HCT116 (cell line): Measurements from ENCODE around the gene DFFA. TPM values are rescaled to one million over a fixed set of nuclear protein-coding genes. Genes with fewer than 3 reads are reported as not detected.

ENCODE experiments used
- ATAC-seq: fragments of 200-7000 bp; cut with Tn5 transposase; 2 replicates; pipeline ENCODE4 v1.9.1; 2020; ENCODE audit warnings: mild to moderate bottlenecking, moderate library complexity
- BruUV-seq: library from RNA; stranded (reverse); fragments of 400-500 nt; replicated peaks from 2 replicates; lab custom pipeline; 2021; lab: Mats Ljungman, UMichigan
- CTCF ChIA-PET: fragments of 300-600 bp; sonication (Branson Sonifier 250); formaldehyde crosslinking; loops from one replicate; lab custom pipeline; 2021; ENCODE audit warnings: antibody characterized with exemption; lab: Charles Lee
- POLR2A ChIA-PET: fragments of 300-600, 350-600 bp; sonication (Branson Sonifier 250); formaldehyde crosslinking; loops from one replicate; lab custom pipeline; 2021; ENCODE audit warnings: antibody characterized with exemption; lab: Charles Lee
- RAD21 ChIA-PET, 2 experiments: fragments of 300-600 bp; sonication (Branson Sonifier 250); formaldehyde crosslinking; loops; one replicate each; lab custom pipeline; 2023; ENCODE audit warnings: low total read pairs in 2 of 2; ENCODE audit not compliant: uncharacterized antibody in 2 of 2, unreplicated experiment in 2 of 2, low non-redundant PET in 1 of 2; lab: Charles Lee
- DNase-seq: peaks from one replicate; pipeline ENCODE4 v3.0.0-alpha.2; 2010; ENCODE audit warnings: low read depth, low spot score
- H2AFZ ChIP-seq: fragments of 200-600 bp; shearing (Covaris generic), sonication (generic); 2 replicates; pipeline ENCODE4 v1.6.1; 2017; ENCODE audit warnings: low read depth, mixed run types, mixed read lengths, antibody characterized with exemption, low read length; ENCODE audit not compliant: poor library complexity, severe bottlenecking
- H3K27ac ChIP-seq: 2 replicates; pipeline ENCODE4 v1.5.1; 2012; ENCODE audit warnings: low read depth, low read length
- H3K27me3 ChIP-seq: fragments of 200-600 bp; sonication (generic); 2 replicates; pipeline ENCODE4 v1.6.1; 2016; ENCODE audit warnings: mixed run types, low read length, mixed read lengths; ENCODE audit not compliant: insufficient read depth
- H3K36me3 ChIP-seq, 2 experiments: fragments of 200-500 bp in 1 of 2; fragments of 200-600 bp in 1 of 2; sonication (Bioruptor generic) in 1 of 2; sonication (generic) in 1 of 2; 2 replicates each; pipeline versions ENCODE4 v1.5.1 to v1.6.1; 2014 to 2016; ENCODE audit warnings: low read length in 2 of 2, inconsistent platforms in 1 of 2, mixed read lengths in 1 of 2, mixed run types in 1 of 2; ENCODE audit not compliant: insufficient read depth in 2 of 2, control insufficient read depth in 1 of 2
- H3K4me1 ChIP-seq, 2 experiments: fragments of 200-600 bp in 1 of 2; sonication (generic) in 1 of 2; 2 replicates each; pipeline versions ENCODE4 v1.5.1 to v1.6.1; 2012 to 2017; ENCODE audit warnings: low read length in 2 of 2, inconsistent platforms in 1 of 2, mild to moderate bottlenecking in 1 of 2, mixed read lengths in 1 of 2, mixed run types in 1 of 2, moderate library complexity in 1 of 2; ENCODE audit not compliant: insufficient read depth in 2 of 2, control insufficient read depth in 1 of 2
- H3K4me2 ChIP-seq: fragments of 200-600 bp; sonication (generic); 2 replicates; pipeline ENCODE4 v1.6.1; 2017; ENCODE audit warnings: mixed run types, low read length, mixed read lengths
- H3K4me3 ChIP-seq, 2 experiments: fragments of 200-600 bp in 1 of 2; sonication (generic) in 1 of 2; replicated peaks in 1 of 2; 2 replicates each; pipeline ENCODE4 v1.5.1; 2011 to 2016; ENCODE audit warnings: low read length in 2 of 2, control low read depth in 1 of 2, low read depth in 1 of 2, mild to moderate bottlenecking in 1 of 2, mixed read lengths in 1 of 2, mixed run types in 1 of 2
- H3K79me2 ChIP-seq: fragments of 200-600 bp; sonication (generic); 2 replicates; pipeline ENCODE4 v1.6.1; 2017; ENCODE audit warnings: mild to moderate bottlenecking, mixed run types, low read length, moderate library complexity, mixed read lengths; ENCODE audit not compliant: insufficient read depth
- H3K9ac ChIP-seq: fragments of 200-600 bp; sonication (generic); 2 replicates; pipeline ENCODE4 v1.6.1; 2016; ENCODE audit warnings: low read length, mixed read lengths
- H3K9me2 ChIP-seq: fragments of 200-600 bp; sonication (generic), shearing (Covaris generic); 2 replicates; pipeline ENCODE4 v1.6.1; 2017; ENCODE audit warnings: mixed run types, mild to moderate bottlenecking, moderate library complexity; ENCODE audit not compliant: insufficient read depth
- H3K9me3 ChIP-seq, 2 experiments: fragments of 200-500 bp in 1 of 2; fragments of 200-600 bp in 1 of 2; sonication (Bioruptor generic) in 1 of 2; sonication (generic) in 1 of 2; 2 replicates each; pipeline ENCODE4 v1.6.1; 2014 to 2017; ENCODE audit warnings: low read length in 2 of 2, mixed read lengths in 2 of 2, inconsistent platforms in 1 of 2, low read depth in 1 of 2, mild to moderate bottlenecking in 1 of 2, mixed run types in 1 of 2, moderate library complexity in 1 of 2; ENCODE audit not compliant: control insufficient read depth in 1 of 2, insufficient read depth in 1 of 2
- H4K20me1 ChIP-seq: fragments of 200-600 bp; sonication (generic), shearing (Covaris generic); 2 replicates; pipeline ENCODE4 v1.6.1; 2017; ENCODE audit warnings: mixed run types, mild to moderate bottlenecking, moderate library complexity; ENCODE audit not compliant: insufficient read depth
- ATF3 ChIP-seq: IDR thresholded peaks from 2 replicates; pipeline ENCODE4 v1.6.1; 2012
- CBX3 ChIP-seq: IDR thresholded peaks from 2 replicates; pipeline ENCODE4 v1.6.1; 2012; ENCODE audit warnings: low read depth
- CEBPB ChIP-seq: IDR thresholded peaks from 2 replicates; pipeline ENCODE4 v1.6.1; 2012; ENCODE audit warnings: low read depth
- EGR1 ChIP-seq: IDR thresholded peaks from 2 replicates; pipeline ENCODE4 v1.6.1; 2012; ENCODE audit warnings: low read depth
- EZH2phosphoT487 ChIP-seq: fragments of 200-600 bp; IDR thresholded peaks from 2 replicates; pipeline ENCODE4 v1.6.1; 2018; ENCODE audit warnings: antibody characterized with exemption, borderline replicate concordance
- FOSL1 ChIP-seq: IDR thresholded peaks from 2 replicates; pipeline ENCODE4 v1.6.1; 2012; ENCODE audit warnings: low read depth
- MAX ChIP-seq: IDR thresholded peaks from 2 replicates; pipeline ENCODE4 v1.6.1; 2012
- POLR2A ChIP-seq: IDR thresholded peaks from 2 replicates; pipeline ENCODE4 v1.7.0; 2011; ENCODE audit warnings: borderline replicate concordance; ENCODE audit not compliant: insufficient read depth, insufficient read length; ENCODE audit errors: extremely low read depth
- RAD21 ChIP-seq: IDR thresholded peaks from 2 replicates; pipeline ENCODE4 v1.6.1; 2012; ENCODE audit warnings: low read depth, mild to moderate bottlenecking
- REST ChIP-seq: IDR thresholded peaks from 2 replicates; pipeline ENCODE4 v1.6.1; 2012; ENCODE audit warnings: low read depth
- SIN3A ChIP-seq: IDR thresholded peaks from 2 replicates; pipeline ENCODE4 v1.6.1; 2012; ENCODE audit warnings: low read depth
- SP1 ChIP-seq: IDR thresholded peaks from 2 replicates; pipeline ENCODE4 v1.6.1; 2012; ENCODE audit warnings: low read depth
- TCF7L2 ChIP-seq: IDR thresholded peaks from 2 replicates; pipeline ENCODE4 v1.7.0; 2011; ENCODE audit warnings: borderline replicate concordance, inconsistent platforms; ENCODE audit not compliant: insufficient read depth, insufficient read length; ENCODE audit errors: extremely low read depth
- YY1 ChIP-seq: IDR thresholded peaks from 2 replicates; pipeline ENCODE4 v1.6.1; 2011; ENCODE audit warnings: low read length, low read depth, moderate library complexity, mild to moderate bottlenecking; ENCODE audit not compliant: insufficient replicate concordance; ENCODE audit errors: extremely low read depth
- ZFX ChIP-seq: fragments of 450-650 bp; IDR thresholded peaks from 2 replicates; pipeline ENCODE4 v1.6.1; 2017
- ZNF274 ChIP-seq: fragments of 200-500 bp; sonication (Bioruptor generic); IDR thresholded peaks from 2 replicates; pipeline ENCODE4 v1.6.1; 2014; ENCODE audit warnings: mild to moderate bottlenecking, low read depth, low read length, inconsistent platforms
- intact Hi-C: fragments of 100-400 bp; cut with micrococcal nuclease; formaldehyde crosslinking; loops from 2 replicates; pipeline ENCODE4 v1.10.0; 2022
- total RNA-seq: library from RNA; stranded (reverse); gene quantifications from one replicate; pipeline ENCODE4 v1.2.1, GENCODE V29; 2021; ENCODE audit not compliant: unreplicated experiment

DFFA gene
- total RNA-seq, 1 experiment from 2014 or later = 67.7 TPM

- H3K4me1 ChIP-seq = peaks cover 2 to 19% of the 10 kb centered on the region in 2 experiments; a peak in 3 of 4 replicates
- no peaks in the 10 kb centered on the region for H4K20me1 ChIP-seq
- no peaks in the 10 kb centered on the region for H3K27me3 ChIP-seq
- DNase-seq = no peak
- BruUV-seq = TSS peak; percentile 85
- H3K9me3 ChIP-seq = no peaks in the 10 kb centered on the region
- ChIA-PET CTCF (interaction anchor here (0.9 to 2.2 kb wide), 4 partner anchors 23 to 76 kb away, joined by 3 to 25 read pairs (median 6); no protein-coding TSS in a partner anchor), RAD21 (interaction anchor here (0.6 to 1.2 kb wide), 2 partner anchors 63 to 423 kb away, joined by 3 to 5 read pairs; no protein-coding TSS in a partner anchor), POLR2A (interaction anchor here (1.1 kb wide), 1 partner anchor 21 kb away, joined by 3 read pairs; no protein-coding TSS in a partner anchor)
- intact Hi-C loops = no loop called here
- TF ChIP-seq MAX = no peak
- TF ChIP-seq EGR1 = no peak
- TF ChIP-seq EZH2phosphoT487 = no peak
- TF ChIP-seq TCF7L2 = no peak
- TF ChIP-seq RAD21 = no peak
- TF ChIP-seq REST = no peak
- TF ChIP-seq POLR2A = no peak
- no peak for TF ChIP-seq ZNF274
- TF ChIP-seq ZFX = no peak
- no peak for TF ChIP-seq FOSL1
- no peak for TF ChIP-seq ATF3
- TF ChIP-seq CBX3 = no peak
- no peak for TF ChIP-seq CEBPB
- no peak for TF ChIP-seq SP1
- no peak for TF ChIP-seq SIN3A
- TF ChIP-seq YY1 = no peak
- peak overlapping the region; percentile 92 for H3K9ac ChIP-seq
- peak overlapping the region; percentile 66 for H3K27ac ChIP-seq
- peak; percentile 8; the same call in 1 of the 2 replicates for ATAC-seq
- H3K36me3 ChIP-seq = no peaks in the 10 kb centered on the region
- peaks cover 8% of the 10 kb centered on the region; the same call in 1 of the 2 replicates for H3K79me2 ChIP-seq
- peak overlapping the region; percentile 32 for H2AFZ ChIP-seq
- peak overlapping the region; percentile 67 to 90 for H3K4me3 ChIP-seq
- no peaks in the 10 kb centered on the region for H3K9me2 ChIP-seq
- H3K4me2 ChIP-seq = peak overlapping the region; percentile 81
These were observed 41.1 kb downstream of the DFFA start for GRCh38 chr1:10431070-10431730.
